Measurements from ENCODE around the gene DGKI.

Gene DGKI

DNA sequence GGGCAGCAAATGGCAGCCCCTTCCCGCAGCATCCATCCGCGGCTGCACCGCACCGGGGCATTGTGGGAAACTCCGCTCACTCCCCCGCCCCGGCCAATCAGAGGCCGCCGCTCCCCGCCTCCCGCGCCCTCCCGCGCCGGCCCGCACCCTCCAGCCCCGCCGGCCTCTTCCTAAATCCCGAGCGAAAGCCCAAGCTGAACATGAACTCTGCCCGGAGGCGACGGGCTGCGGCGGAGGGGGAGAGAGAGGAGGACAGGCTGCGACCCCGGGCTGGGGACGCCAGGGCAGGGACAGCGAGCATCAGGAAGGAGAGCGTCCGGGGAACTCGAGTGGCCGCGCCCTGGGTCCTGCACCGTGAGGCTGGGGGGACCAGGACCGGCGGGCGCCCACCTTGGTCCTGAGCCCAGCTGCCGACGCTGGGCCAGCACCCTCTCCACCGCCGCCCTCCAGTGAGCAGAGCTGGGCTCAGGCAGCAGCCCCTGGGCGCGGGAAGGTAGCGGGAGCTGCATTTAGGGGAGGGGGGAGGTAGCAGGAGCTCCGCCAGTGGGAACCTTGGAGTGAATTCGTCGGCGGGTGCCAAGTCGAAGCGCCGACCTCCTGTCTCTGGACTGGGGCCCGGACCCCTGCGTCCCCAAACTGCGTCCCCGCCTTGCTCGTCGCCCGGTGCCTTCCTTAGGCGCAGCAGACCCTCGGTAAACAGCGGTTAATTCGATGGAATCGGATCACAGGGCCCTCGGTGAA is at the start of gene DGKI:
TSS of gene DGKI (minus strand) at position 148 of the 741 bp plus-strand sequence.
- DNase-seq (ENCODE audit: low read depth) = no peak

- DNase-seq (ENCODE audit: low read depth) = no peak
Observed at GRCh38 chr7:137895301-137896221, 48.8 kb upstream of the DGKI start.

DNA sequence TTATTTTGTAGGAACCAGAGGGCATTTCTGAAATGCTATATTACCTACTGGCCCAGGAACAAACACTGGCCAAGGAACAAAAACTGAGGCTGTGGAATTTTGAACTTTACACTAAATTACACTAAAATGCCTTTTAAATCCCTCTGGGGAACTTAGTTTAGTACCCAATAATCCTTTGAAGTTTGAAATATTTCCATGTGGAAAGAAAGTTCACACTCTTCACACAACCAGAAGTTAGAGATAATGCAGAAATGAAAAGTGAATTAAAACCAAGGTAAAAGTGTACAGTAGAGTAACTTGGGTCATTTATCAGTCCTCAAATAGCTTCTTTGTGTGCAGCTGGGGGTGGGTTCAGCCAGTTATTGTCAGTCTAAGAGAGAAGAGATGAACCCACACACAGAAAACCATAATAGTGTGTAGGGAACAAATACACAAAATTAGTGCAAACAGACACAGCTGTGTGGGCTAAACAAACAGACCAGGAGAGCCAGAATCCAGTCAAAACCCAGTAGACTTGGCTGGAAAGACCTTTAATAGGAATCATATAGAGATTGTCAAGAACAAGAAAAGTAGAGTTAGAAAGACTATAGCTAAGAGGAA is 46.5 kb upstream of the DGKI start:
- DNase-seq (ENCODE audit: low read depth) = no peak

DNA sequence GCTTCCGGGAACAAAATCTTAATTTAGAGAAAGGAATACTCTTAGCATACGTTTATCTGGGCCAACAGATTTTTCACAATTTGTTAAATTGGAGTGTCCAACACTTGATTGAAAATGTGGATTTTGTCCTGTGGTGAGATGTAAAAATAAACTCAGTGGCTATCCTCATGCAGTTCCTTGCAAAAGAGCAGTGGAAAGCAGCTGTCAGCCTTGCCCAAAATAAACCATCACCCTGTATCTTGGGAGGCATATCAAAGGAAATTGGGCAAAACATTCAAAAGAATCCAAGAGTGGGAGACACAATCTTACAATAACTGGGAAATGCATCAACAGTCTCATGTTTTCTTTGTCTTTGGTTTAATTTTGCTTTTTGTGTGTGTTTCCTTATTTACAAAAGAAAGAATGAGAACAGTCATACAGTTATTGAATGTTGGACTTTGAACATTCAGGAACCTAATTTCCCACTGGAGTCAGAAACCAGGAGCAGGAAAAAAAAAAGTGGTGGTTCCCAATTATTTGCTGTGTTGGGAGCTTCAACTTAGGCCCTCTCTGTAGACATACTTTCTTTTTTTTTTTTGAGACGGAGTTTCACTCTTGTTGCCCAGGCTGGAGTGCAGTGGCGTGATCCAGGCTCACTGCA is 44.4 kb upstream of the DGKI start:
- DNase-seq (ENCODE audit: low read depth) = no peak

- no peak for DNase-seq (ENCODE audit: low read depth)
Observed at GRCh38 chr7:137890449-137890921, 43.7 kb upstream of the DGKI start.

DNA sequence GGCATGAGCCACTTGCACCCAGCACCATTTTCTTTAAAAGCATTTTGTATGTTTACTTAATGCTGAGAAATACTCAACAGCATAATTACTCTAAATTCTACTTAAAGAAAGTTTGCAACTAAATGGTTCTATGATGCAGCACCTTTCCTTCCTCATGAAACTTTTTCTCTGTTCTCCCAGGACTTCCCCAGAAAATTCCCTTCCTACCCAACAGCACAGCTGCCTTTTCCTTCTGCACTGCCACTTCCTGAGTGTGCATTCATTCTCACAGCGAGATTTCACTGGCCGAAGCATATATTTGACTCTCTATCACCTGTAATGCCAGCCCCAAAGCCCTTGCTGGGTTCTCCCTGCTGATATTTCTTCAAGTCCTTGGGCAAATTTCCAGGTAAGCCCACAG is 41.5 kb upstream of the DGKI start:
- DNase-seq (ENCODE audit: low read depth) = no peak

DNA sequence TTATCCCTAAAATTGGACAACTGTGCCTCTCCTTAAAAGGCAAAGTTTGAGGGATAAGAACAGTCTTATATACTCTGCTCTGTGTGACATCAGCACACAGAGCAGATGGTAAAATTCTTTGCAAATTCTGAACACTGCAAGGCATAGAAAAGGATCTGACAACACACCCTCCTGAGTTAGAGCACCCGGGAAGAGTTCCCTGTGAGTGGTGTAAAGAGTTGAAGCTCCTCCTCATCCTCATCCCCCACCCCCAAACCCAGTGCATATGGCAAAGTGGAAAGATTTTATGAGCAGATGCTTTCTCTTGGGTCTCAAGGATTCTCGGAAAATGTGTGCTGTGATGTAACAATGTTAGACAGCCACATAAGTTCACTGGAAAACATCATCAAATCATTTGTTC is 40.0 kb upstream of the DGKI start:
- DNase-seq (ENCODE audit: low read depth) = no peak

GRCh38 chr7:137886281-137886680 is 39.5 kb upstream of the DGKI start:
- no peak for DNase-seq (ENCODE audit: low read depth)

DNA sequence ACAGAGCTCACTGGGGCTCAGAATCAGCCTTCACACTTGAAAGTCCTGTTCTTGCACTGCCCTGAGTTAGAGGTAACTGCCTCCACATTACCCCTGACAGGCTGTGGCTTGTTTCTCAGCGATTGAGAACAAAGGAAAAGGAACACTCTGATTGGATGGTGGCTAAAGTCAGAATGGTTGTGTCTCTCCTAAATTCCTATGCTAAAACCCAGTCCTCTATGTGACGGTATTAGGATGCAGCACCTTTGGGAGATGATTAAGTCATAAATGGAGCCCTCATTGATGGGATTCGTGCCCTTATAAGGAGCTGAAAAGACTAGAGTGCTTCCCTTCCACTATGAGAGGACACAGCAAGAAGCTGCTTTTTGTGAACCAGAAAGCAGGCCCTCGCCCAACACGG is 38.9 kb upstream of the DGKI start:
- DNase-seq (ENCODE audit: low read depth) = no peak

- DNase-seq (ENCODE audit: low read depth) = no peak
Observed at GRCh38 chr7:137882806-137883205, 36.0 kb upstream of the DGKI start.

DNA sequence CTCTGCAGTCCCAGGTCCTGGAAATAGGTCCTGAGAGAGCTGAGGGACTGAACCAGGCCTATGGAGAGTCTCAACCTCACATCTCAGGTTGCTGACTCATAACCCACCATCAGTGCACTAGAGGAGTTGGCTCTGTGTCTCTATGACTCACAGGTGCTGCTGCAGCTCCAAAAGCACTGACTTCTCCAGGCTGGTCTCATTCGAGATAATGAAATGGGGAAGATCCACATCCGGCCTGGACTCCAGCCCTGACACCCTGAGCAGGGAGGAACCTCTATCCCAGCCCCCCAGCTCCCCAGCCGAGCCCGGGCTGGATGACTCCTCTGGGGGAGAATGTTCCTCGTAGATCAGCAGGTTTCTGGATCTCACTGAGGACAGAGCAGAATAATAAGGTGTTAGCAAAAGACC is 35.5 kb upstream of the DGKI start:
- no peak for DNase-seq (ENCODE audit: low read depth)

DNA sequence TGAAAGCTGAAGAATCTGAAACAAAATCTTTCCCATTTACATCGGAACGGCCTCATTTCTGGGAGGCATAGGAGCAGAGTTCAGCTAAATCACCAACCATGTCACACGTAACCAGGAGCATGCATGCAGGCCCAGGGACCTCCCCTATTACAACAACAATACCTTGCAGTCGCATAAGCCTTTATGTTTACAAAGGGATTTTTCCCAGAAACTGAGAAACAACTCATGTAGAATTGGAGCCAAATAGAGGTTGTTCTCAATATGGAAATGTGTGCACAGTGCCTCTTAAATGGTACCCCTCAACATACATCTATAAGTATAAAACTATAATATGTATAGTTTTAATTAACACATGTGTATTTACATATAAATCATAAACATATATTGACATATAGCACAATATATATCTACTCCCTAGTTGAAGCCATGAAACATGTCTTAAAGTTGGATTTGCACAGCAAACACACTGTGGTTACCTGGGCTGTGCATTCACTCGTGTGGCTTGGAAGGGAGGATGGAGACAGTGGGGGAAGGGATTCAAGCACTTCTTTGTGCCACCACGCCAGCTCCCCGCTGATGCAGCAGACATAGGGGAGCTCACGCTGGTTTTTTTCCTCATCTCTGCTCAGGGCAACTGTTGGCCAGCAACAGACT is 35.0 kb upstream of the DGKI start:
- no peak for DNase-seq (ENCODE audit: low read depth)

- no peak for DNase-seq (ENCODE audit: low read depth)
Observed at GRCh38 chr7:137880432-137880831, 33.7 kb upstream of the DGKI start.

DNA sequence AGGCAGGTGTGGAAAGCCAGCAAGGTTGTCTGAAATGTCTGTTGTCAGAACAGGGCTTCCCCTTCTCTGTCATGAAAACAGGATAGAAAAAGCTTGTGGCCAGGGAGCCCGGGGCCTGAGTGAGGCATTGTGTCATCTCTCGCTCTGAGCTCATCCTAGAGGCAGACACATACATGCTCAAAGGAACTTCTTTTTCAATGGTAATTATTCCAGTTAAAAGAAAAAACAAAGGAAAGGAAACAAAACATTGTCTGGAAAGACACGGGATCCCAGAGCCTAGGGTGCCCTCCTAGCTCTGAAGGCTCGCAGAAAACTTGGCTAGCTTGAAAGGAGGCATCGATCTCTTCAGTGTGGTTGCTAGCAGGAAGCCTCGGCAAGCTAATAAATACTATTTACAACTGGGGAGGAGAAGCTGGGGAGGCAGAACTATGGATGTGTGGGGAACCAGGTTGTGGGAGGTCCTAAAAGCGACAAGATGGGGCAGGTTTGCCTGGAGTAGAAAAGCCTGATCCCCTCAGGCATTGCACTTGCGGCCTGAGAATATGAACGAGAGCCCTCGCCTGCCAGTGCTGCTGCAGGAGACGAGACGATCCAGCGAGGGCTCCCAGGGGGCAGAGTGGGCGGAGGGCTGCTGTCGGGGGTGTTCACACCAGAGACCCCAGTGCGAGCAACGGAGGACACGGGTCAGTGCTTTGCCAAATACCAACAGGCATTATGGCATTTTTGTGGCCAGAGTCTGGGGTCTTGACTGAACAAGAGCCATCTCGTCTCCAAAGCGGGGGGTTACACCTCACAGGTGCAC is 32.8 kb upstream of the DGKI start:
- no peak for DNase-seq (ENCODE audit: low read depth)

DNA sequence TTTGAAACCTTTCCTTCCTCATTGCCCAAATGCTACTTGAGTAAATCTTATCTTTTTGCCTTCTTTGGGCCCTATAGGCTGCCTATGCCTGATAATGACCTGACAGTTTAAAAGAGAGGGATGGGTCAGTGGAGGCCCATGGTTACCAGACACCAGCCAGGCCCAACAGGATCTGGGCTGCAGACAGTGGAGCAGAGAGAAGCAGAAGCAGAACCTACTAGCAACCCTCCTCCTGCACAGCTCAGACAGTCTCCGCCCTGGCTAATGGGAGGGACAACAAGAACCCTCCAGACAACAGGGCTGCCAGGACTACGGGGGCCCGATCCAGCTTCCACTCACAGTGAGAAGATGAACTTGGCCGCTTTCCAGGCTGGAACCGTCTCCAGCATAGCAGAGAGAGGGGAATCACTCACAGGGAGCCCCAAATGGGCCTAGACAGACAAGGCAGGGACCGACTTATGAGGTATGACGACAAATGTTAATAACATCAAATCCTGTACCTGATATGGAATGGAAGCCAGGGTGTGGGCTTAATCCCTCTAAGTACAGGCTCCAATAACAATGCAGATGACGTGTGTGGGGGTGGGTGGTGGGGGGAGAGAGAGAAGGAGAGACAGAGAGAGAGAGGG is 31.7 kb upstream of the DGKI start:
- no peak for DNase-seq (ENCODE audit: low read depth)

- DNase-seq (ENCODE audit: low read depth) = no peak
Observed at GRCh38 chr7:137877027-137877675, 30.4 kb upstream of the DGKI start.

DNA sequence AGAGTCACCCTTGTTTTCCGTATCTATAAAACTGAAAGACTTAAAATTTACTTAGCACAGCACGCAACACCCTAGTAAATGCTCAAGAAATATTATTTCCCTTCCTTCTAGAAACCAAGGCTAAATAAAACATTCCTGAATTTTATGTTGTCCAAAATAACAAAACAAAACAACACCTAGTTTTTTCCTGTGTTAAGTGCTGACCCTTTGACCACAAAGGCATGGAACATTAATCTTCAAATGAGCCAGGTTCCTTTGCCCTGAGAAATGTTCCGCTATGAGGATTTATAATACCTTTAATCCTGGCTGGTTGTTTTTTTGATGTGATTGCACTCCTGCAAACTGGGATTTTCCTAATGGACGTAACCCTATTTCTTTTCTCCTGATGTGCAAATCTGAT is 29.0 kb upstream of the DGKI start:
- DNase-seq (ENCODE audit: low read depth) = no peak

DNA sequence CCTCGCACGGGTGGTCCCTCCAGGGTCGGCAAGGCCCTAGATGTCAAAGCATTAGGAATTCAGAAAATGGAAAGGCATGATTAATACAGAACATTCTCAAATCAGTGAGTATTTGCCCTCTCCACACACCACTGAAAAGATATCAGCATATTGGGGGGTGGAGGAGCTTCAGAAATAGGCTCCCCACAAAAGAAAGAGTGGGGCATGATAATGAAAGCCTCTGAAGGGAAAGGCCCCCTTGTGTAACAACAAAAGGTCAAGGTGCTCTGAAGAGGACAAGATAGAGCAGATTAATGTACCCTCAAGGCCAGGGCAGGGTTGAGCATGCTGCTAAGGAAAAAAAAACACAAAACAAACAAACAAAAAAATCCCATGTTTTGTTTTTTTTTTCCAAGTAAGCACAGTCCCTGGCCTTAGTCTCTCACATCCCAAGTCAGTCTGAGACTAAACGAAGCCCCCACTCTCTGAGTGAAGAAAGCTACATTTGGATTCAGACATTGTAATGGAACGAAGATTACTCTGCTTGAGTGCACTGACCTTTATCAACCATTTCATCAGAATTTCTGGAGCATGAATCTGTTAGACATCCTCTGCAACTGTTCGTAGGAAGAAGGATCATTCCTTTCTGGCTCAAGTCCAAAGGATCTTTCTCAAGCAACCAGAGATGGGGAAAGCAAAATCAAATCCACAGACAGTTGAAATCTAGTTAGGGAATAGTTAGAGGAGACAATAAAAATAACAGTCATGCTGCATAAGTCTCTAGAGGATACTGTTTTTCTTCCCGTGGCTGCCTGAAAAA is 27.4 kb upstream of the DGKI start:
- no peak for DNase-seq (ENCODE audit: low read depth)

- peak; percentile 4 for DNase-seq (ENCODE audit: low read depth)
Observed at GRCh38 chr7:137873524-137873923, 26.8 kb upstream of the DGKI start.

All from activated T-cell treated with anti-CD3 and anti-CD28 coated beads for 48 hours (primary cell).